SU-DHL-6 (cell line): ENCODE measurements around the gene MRPL34.
A peak's percentile ranks its signal among the peaks of the same experiment; 100 is the strongest.

ENCODE experiments used
- H2AFZ ChIP-seq: fragments of 200-600 bp; sonication (generic); 2 replicates; pipeline ENCODE4 v1.6.1; 2014; ENCODE audit warnings: low read depth, mild to moderate bottlenecking, moderate library complexity, mixed read lengths, antibody characterized with exemption, low read length; ENCODE audit not compliant: severe bottlenecking
- H3F3A ChIP-seq: fragments of 200-600 bp; shearing (Covaris generic); 2 replicates; pipeline ENCODE4 v1.6.0; 2016; ENCODE audit warnings: antibody characterized with exemption, mild to moderate bottlenecking; ENCODE audit not compliant: insufficient read depth
- H3K27ac ChIP-seq: fragments of 200-600 bp; sonication (generic); 2 replicates; pipeline ENCODE4 v1.5.1; 2016; ENCODE audit warnings: low read depth, mild to moderate bottlenecking, low read length, moderate library complexity, mixed read lengths
- H3K27me3 ChIP-seq: fragments of 200-600 bp; sonication (generic), shearing (Covaris generic); 2 replicates; pipeline ENCODE4 v1.6.0; 2014; ENCODE audit warnings: mild to moderate bottlenecking, low read length
- H3K36me3 ChIP-seq: fragments of 200-600 bp; sonication (generic); 2 replicates; pipeline ENCODE4 v1.6.1; 2014; ENCODE audit warnings: mild to moderate bottlenecking, low read length, mixed read lengths
- H3K4me2 ChIP-seq: fragments of 300-600, 200-600 bp; shearing (Covaris generic), sonication (generic); 2 replicates; pipeline ENCODE4 v1.6.0; 2014; ENCODE audit warnings: low read length, low read depth, mild to moderate bottlenecking; ENCODE audit not compliant: poor library complexity, severe bottlenecking
- H3K4me3 ChIP-seq: fragments of 200-600 bp; sonication (generic); 2 replicates; pipeline ENCODE4 v1.5.1; 2014; ENCODE audit warnings: antibody characterized with exemption, low read length, mild to moderate bottlenecking, mixed read lengths; ENCODE audit not compliant: insufficient read depth, poor library complexity, severe bottlenecking
- H3K79me2 ChIP-seq: fragments of 200-600 bp; sonication (generic); 2 replicates; pipeline ENCODE4 v1.6.1; 2014; ENCODE audit warnings: mild to moderate bottlenecking, low read length, moderate library complexity; ENCODE audit not compliant: insufficient read depth
- H3K9ac ChIP-seq: fragments of 200-600 bp; sonication (generic); 2 replicates; pipeline ENCODE4 v1.7.0; 2014; ENCODE audit warnings: mild to moderate bottlenecking, low read length
- H3K9me2 ChIP-seq: fragments of 200-600 bp; sonication (generic); replicated peaks from 2 replicates; pipeline ENCODE4 v1.6.1; 2014; ENCODE audit warnings: low read length; ENCODE audit not compliant: insufficient read depth
- H3K9me3 ChIP-seq: fragments of 200-600 bp; sonication (generic); 2 replicates; pipeline ENCODE4 v1.6.1; 2014; ENCODE audit warnings: low read length, mixed read lengths; ENCODE audit not compliant: insufficient read depth
- H4K20me1 ChIP-seq: fragments of 200-600 bp; sonication (generic); 2 replicates; pipeline ENCODE4 v1.6.1; 2014; ENCODE audit warnings: low read depth, mild to moderate bottlenecking, antibody characterized with exemption, low read length, moderate library complexity, mixed read lengths
- EZH2phosphoT487 ChIP-seq: fragments of 200-600 bp; sonication (generic), shearing (Covaris generic); conservative IDR thresholded peaks from 2 replicates; pipeline ENCODE4 v1.6.1; 2018; ENCODE audit warnings: mild to moderate bottlenecking, antibody characterized with exemption, low read length, moderate library complexity, mixed read lengths
- TF ChIP-seq, protein P1 (sequence below): fragments of 200-600 bp; sonication (generic); IDR thresholded peaks from one replicate; pipeline ENCODE4 v1.5.1; 2017; ENCODE audit warnings: antibody characterized with exemption, mild to moderate bottlenecking, low read length, moderate library complexity; ENCODE audit not compliant: insufficient read depth, poor library complexity, severe bottlenecking

The MRPL34 gene

DNA sequence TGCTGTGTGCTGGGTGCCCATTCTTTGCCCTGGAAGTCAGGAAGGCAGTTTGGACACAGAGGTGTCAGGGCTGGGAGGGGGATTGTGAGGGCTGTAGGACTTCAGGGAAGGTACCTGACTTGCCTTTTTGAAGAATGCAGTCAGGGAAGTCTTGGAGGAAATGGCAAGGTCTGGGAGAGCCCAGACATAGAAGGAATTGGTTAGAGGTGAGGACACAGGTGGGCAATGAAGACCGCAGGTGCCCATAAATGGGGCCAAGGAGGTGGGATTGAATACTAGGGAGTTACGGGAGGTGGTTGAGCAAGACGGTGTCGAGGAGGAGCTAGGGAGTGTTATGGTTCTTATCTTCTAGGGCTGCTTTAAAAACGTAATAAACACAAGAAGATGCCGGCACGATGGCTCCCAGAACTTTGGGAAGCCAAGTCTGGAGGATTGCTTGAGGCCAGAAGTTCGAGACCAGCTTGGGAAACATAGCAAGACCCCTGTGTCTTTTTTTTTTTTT, 2.3 kb downstream of the MRPL34 start:
- H3K27me3 ChIP-seq: no peaks in the 10 kb centered on the region
- H3K4me3 ChIP-seq: no peak overlapping the region
- TF ChIP-seq, protein P1, sequence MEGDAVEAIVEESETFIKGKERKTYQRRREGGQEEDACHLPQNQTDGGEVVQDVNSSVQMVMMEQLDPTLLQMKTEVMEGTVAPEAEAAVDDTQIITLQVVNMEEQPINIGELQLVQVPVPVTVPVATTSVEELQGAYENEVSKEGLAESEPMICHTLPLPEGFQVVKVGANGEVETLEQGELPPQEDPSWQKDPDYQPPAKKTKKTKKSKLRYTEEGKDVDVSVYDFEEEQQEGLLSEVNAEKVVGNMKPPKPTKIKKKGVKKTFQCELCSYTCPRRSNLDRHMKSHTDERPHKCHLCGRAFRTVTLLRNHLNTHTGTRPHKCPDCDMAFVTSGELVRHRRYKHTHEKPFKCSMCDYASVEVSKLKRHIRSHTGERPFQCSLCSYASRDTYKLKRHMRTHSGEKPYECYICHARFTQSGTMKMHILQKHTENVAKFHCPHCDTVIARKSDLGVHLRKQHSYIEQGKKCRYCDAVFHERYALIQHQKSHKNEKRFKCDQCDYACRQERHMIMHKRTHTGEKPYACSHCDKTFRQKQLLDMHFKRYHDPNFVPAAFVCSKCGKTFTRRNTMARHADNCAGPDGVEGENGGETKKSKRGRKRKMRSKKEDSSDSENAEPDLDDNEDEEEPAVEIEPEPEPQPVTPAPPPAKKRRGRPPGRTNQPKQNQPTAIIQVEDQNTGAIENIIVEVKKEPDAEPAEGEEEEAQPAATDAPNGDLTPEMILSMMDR: no peak
- TF ChIP-seq EZH2phosphoT487: no peak
- no peak overlapping the region for H3K9ac ChIP-seq
- no peaks in the 10 kb centered on the region for H3K9me2 ChIP-seq
- no peak overlapping the region for H3K27ac ChIP-seq
- H2AFZ ChIP-seq: no peak overlapping the region
- peaks cover 16% of the 10 kb centered on the region for H3F3A ChIP-seq
- H4K20me1 ChIP-seq: no peaks in the 10 kb centered on the region
- H3K79me2 ChIP-seq: peaks cover 42% of the 10 kb centered on the region
- no peaks in the 10 kb centered on the region for H3K9me3 ChIP-seq
- no peak overlapping the region for H3K4me2 ChIP-seq
- no peaks in the 10 kb centered on the region for H3K36me3 ChIP-seq

DNA sequence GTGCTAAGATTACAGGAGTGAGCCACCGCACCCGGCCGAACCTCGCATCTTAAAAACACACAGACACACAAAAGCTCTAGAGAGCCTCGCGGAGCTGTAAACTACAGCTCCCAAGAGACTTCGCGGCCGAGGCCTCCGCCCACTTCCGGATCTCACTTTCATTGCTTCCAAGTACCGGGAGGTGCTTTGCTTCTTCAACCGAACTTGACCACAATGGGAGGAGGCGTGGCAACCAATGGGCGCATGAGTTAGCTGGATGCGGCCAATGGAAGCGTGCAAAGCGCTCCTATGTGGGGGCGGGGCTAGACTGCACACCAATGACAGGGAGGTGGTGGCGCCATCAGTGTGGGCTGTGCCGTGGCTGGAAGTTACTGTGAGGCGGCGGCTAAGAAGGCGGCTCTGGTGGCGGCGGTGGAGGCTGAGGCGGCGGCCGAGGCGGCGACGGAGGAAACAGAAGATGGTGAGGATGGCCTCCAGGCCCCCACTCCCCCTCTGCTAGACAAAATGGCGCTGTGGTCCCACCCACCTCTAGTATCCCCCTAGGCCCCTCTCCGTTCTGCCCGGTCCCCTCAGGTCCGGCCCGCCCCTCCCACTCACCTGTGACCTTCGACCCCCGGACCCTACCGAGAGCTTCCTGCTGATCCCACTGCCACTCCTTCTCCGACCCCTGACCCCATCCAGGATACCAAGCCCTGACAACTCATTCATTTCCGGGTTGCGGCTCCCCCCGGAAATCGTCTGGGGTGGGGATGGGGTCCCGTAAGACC, 3.7 kb downstream of the MRPL34 start, which contains the start of gene DDA1:
TSS of gene DDA1 (plus strand) at position 366 of the 767 bp plus-strand sequence. CDS start at position 458, 92 bp downstream.
- H3F3A ChIP-seq: peaks cover 8% of the 10 kb centered on the region; the same call in 1 of the 2 replicates
- H3K4me2 ChIP-seq: peak within 1 kb of the TSS; percentile 86
- H3K9me3 ChIP-seq: no peaks in the 10 kb centered on the region
- peak within 1 kb of the TSS; percentile 99 for H3K4me3 ChIP-seq
- TF ChIP-seq, protein P1: no peak
- TF ChIP-seq EZH2phosphoT487: no peak
- no peaks in the 10 kb centered on the region for H3K36me3 ChIP-seq
- no peaks in the 10 kb centered on the region for H4K20me1 ChIP-seq
- H3K27ac ChIP-seq: peak within 1 kb of the TSS; percentile 48
- no peaks in the 10 kb centered on the region for H3K9me2 ChIP-seq
- no peak within 1 kb of the TSS for H2AFZ ChIP-seq
- no peaks in the 10 kb centered on the region for H3K27me3 ChIP-seq
- peaks cover 42% of the 10 kb centered on the region for H3K79me2 ChIP-seq
- peak within 1 kb of the TSS; percentile 97 for H3K9ac ChIP-seq

DNA sequence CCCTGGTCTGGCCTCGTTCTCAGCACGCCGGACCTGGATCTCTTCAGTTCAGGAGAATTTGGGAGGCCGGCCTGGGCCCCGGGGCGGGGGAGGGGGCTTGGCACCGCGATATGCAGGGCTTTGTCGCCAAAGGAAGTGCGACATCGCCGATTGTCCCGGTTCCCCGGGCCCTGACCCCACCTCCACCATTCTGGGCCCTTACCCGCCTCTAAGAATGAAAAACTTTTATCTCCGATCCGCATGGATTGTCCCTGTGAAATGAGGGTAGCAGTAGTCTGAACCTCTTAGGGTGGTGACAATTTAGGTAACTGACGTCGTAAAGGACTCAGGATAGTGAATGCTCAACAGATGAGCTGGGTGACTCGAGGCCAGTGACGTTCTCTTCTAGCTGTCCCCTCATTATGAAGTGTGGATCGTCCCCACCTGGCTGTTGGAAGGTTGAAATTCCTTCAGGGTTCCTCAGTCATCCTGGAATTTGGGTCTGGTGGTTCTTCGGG, 4.3 kb downstream of the MRPL34 start:
- H3K4me2 ChIP-seq: peak overlapping the region; percentile 86
- H3K27ac ChIP-seq: peak overlapping the region; percentile 48
- no peaks in the 10 kb centered on the region for H4K20me1 ChIP-seq
- no peaks in the 10 kb centered on the region for H3K9me3 ChIP-seq
- peak overlapping the region; percentile 97 for H3K9ac ChIP-seq
- no peak overlapping the region for H2AFZ ChIP-seq
- peaks cover 42% of the 10 kb centered on the region for H3K79me2 ChIP-seq
- H3K27me3 ChIP-seq: no peaks in the 10 kb centered on the region
- TF ChIP-seq, protein P1: no peak
- TF ChIP-seq EZH2phosphoT487: no peak
- H3F3A ChIP-seq: peaks cover 2% of the 10 kb centered on the region; the same call in 1 of the 2 replicates
- peak overlapping the region; percentile 99 for H3K4me3 ChIP-seq
- no peaks in the 10 kb centered on the region for H3K9me2 ChIP-seq
- no peaks in the 10 kb centered on the region for H3K36me3 ChIP-seq
